GM21526 (cell line): ENCODE data around the gene CUL4A.

Experiments used
- ATAC-seq: cut with Tn5 transposase; IDR thresholded peaks from one replicate; pipeline ENCODE4 v1.9.1; 2021; ENCODE audit warnings: moderate library complexity; ENCODE audit not compliant: unreplicated experiment, low FRiP score

Gene CUL4A

GRCh38 chr13:113179374-113180230, 29.8 kb upstream of the CUL4A start:
- no peak for ATAC-seq

GRCh38 chr13:113182046-113182445, 27.4 kb upstream of the CUL4A start:
- ATAC-seq, result no peak

DNA sequence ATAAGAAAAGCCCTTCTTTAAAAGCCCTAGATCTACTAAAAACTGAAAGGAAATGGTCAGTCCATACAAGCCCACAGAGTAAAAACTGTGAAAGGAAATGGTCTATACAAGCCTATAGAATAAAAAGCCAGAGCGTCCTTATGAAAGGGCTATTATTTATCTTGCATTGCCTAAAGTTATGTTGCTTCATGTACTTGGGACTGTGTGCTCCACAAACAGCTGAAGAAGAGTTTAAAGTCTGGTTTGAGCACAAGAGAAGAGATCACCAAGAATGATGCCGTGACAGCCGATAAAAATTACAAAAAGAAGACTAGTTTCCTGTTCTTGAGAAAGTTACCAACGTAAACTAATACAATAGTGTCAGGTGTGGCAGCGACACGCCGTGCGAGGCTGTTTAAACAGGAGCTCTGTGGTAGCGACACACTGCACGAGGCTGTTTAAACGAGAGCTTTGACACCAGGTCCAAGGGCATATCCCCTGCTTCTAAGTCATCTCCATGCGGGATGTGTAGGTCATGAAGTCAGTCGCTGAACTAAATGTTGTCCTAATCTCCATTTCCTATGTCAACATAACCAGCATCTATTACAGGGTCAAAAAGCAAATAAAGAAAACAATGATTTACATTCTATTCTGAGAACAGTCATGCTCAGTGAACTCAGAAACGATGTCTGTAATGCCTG, 25.8 kb upstream of the CUL4A start:
- ATAC-seq, result no peak

DNA sequence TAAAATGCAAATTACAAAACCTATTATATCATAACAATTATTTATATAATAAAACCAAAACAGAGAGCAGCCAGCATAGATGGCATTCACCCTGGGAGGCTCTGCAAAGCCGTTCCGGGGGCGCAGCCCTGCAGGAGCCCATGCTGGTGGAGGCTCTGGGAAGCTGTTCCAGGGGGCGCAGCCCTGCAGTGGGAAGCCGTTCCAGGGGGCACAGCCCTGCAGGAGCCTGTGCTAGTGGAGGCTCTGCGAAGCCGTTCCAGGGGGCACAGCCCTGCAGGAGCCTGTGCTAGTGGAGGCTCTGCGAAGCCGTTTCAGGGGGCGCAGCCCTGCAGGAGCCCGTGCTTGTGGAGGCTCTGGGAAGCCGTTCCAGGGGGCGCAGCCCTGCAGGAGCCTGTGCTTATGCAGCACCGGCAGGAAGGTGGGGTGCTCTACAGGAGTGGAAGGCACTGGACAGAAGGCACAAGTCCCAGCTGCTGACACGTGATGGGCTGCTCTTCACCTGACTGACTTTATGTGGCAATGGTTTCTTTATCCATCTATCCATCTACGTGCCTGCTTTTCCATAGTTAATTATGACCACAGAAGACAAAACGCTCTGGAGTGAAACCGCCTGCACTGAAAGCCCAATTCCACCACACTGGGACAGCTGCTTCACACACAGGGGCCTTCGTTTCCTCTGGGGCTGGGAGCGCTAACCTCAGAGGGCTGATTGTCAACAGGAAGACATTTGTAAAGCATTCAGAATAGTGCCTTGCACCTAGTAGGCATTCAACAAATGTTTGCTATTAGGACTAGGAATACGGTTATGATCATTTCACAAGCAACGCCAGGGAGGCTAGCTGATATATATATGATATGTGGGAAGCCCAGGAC, 24.6 kb upstream of the CUL4A start:
- no peak for ATAC-seq

GRCh38 chr13:113186061-113186900, 23.1 kb upstream of the CUL4A start:
- peak; percentile 92 for ATAC-seq

DNA sequence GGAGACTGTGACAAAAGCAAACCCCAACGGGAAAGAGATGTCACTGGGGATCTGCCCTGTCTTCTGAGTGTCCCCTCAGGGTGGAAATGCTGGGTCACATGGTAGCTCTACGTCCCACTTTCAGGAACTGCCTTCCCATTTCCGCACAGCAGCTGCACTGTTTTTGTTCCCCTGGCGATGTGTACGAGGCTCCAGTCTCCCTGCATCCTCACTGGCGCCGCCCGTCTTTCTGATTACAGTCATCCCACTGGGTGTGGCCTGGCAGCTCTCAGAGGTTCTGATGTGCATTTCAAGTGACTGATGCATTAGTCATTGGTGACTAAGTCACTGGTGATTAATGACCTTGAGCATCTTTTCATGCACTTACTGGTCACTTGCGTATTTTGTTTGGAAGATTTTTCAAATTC, 22.1 kb upstream of the CUL4A start:
- no peak for ATAC-seq

- ATAC-seq, result no peak
Measured at GRCh38 chr13:113187883-113188665, 21.3 kb upstream of the CUL4A start.

GRCh38 chr13:113190181-113190580, 19.2 kb upstream of the CUL4A start:
- ATAC-seq, result no peak

GRCh38 chr13:113192279-113192678, 17.1 kb upstream of the CUL4A start:
- ATAC-seq, result no peak

DNA sequence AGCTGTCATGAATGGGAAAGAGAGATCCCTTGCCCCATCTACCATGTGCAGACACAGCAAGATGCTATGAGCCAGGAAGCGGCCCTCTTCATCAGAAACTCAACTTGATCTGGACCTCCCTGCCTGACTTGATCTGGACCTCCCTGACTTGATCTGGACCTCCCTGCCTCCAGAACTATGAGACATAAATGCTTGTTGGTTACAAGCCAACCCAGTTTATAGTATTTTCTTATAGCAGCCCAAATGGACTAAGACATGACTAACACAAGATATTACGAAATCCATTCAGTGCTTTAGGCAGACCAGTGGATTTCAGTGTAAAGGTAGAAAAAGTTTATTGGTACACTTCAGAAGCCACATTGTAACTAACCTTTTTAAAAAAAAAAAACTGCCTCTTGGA, 16.5 kb upstream of the CUL4A start:
- no peak for ATAC-seq

- ATAC-seq, result no peak
Measured at GRCh38 chr13:113195360-113195759, 14.1 kb upstream of the CUL4A start.

DNA sequence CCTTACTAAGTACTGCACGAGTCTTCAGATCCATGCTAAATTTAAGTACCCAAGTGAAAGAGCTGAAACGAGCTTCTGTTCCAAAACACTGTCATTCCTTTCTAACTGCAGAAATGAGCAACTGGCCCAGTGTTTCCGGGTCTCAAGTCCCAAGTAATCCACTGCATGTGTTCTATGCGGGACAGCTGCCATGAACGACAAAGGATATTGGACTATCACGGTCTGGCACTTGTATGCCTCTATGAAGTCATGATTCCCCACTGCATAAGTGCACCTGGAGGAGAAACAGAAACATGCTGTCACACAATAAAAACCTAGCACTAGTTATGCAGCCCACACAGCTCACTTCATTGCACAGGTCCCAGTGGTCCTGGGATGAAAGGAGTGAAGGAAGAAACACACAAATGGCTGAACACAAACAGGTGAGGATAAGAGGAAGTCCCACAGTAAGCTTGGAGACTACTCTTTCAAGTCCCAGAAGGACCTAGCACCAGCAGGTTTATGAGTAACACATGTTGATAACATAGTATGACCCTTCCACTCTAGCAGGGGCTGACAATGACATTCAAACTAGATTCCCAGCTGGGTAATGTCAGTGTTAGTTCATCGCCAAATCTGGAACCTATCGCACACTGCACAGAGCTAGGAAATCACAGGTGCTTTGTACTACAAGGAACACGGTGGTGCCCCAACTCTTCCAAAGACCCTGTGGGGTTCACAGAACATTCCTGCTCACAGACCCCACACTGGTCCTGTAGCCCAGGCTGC, 12.3 kb upstream of the CUL4A start:
- ATAC-seq, result no peak

GRCh38 chr13:113201815-113202214, 7.6 kb upstream of the CUL4A start:
- no peak for ATAC-seq

DNA sequence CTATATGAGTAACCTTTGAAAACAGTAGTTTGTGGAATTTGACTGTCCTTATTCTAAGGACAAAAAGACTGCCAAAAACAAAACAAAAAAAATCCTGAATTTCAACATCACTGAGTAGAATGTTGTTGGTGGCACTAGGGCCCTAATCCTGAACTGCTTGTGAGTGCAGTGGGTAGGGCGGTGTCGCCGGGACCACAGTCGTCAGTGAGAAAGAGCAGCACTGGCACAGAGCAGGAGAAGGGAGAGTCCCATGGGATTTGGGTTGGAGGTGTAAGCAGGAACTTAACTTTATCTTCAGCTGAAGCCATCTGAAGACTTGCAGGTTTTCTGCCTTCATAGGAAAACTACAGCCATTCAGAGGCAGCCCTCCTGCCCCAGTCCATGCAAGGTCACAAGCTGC, 6.5 kb upstream of the CUL4A start:
- ATAC-seq, result no peak

DNA sequence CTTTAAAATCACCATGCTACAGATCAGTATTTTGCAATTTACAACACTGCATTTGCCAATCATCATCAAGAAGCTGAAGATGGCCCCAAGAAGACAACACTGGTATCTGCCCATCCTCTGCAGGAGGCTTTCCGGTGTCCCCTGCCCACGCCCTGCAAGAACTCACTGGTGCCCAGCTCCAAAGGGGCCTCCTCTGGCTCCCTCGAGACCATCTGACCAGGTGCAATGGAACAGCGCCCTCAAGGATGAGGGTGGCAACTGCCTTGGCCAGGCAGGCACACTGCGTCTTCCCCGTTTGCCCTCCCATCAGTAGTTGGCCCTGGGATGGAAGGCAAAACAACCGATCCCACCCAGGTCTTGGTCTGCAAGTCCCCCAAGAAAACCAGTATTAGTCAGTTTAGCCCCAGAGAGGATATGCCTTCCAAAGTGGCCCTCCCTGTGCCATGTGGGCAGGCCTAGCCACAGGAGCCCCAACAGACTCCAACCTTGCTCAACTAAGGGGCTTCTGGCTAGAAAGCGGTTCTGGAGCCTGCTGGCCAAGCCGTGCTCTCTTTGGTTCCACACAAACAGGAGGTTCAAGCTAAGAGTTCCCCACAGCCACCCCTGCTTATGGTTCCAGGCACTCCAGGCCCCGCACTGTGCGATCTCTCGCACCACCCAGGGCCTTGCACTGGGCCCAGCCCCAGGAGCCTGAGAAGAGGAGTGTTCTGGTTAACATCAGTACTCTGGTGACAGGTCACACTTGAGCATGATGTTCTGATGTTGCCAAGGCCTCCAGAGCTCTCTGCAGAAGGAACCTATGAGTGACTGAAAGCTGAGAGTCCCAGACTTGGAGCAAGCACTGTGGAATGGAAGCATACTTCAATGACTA, 5.7 kb upstream of the CUL4A start:
- ATAC-seq, result no peak

DNA sequence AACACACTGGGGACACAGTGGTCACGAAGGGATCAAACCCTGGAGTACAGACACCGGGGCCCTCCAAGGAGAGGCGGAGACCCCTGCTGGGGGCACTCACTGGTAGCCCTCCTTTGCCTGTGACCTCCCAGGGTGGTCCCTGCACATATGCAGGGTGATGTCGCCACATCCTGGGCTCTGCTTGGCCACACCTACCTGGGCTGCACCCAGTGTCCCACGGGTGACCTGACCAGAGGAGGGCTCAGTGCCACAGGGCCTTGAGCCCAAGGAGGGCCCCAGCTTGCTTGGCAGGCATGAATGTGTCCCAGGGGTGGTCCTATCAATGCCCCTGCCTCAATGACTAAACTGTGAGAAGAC, 5.1 kb upstream of the CUL4A start:
- ATAC-seq, result no peak

- no peak for ATAC-seq
Measured at GRCh38 chr13:113205428-113205931, 3.9 kb upstream of the CUL4A start.

GRCh38 chr13:113207460-113207859, 2.0 kb upstream of the CUL4A start:
- no peak for ATAC-seq
